ENCODE measurements around the gene SHROOM4.
A peak's percentile ranks its signal among the peaks of the same experiment; 100 is the strongest.

The SHROOM4 gene

DNA sequence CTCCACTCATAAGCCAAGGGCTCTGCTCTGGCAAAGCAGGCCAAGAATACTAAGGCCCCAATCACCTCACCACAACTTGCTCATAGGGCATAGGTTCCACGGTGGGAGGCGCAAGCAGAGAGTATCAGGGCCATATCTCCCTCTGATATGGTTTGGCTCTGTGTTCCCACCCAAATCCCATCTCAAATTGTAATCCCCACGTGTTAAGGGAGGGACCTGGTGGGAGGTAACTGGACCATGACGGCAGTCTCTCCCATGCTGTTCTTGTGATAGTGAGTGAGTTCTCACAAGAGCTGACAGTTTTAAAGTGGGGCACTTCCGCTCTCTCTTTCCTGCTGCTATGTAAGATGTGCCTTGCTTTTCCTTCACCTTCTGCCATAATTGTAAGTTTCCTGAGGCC, 88.7 kb downstream of the SHROOM4 start:
- no peak for TF ChIP-seq CTCF (conservative IDR thresholded peaks at IDR 0.05)

DNA sequence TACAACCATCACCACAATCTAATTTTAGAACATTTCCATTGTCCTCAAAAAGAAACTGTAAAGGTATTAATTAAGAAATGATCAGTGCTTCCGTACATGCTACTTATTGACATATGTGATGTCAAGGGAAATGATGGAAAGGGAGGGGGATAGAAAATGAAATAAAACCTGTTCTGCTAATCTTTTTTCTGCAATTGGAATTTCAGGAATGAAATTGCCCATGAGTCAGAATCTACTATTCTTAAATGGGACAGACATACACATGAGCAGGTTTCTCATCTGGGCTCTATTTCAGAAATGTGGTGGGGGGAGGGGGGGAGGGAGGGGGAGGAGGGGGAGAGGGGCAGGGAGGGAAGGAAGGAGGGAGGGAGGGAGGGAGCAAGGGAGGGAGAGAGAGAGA, 91.0 kb downstream of the SHROOM4 start:
- no peak for TF ChIP-seq CTCF (conservative IDR thresholded peaks at IDR 0.05)
- no peak overlapping the region for H3K27ac ChIP-seq

More for the DNA sequence above, 88.7 kb downstream of the SHROOM4 start:
- no peak overlapping the region for H3K27ac ChIP-seq

DNA sequence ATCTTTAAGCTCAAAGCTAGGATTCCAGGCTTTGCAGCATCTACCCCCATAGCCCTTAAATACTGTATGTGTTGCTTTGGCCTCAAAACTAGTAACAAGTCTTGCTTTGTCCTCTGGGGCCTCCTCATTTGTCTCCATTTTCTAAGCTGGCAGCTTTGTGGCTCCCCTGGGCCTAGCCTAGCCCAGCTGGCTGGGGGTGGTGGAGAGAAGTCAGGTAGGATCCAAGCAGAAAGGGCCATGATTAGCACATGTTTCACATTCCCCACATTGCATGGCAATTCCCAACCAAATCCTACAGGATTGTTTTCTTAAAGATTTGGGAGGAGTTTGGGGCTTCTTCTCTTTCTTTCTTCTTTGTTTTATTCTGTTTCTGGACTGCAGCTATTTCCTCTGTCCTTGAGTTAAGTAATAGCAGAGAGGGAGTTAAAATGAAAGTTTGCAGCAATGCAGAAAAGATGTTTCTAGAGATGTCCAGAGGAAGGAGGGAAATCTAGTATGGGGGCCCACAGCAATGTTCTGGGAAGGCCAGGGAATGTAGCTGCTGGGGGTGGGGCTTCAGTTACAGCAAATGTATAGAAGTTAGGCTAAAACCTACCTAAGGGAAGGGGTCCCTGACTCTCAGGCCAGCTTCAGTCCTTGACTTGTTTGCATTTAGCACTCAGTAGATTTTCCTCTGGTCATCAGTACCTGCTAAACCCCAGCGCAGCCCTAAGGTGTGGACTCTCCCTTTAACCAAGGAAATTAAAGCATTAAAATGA, 92.1 kb downstream of the SHROOM4 start:
- no peak overlapping the region for H3K27ac ChIP-seq

GRCh38 chrX:50719614-50720013, 94.4 kb downstream of the SHROOM4 start:
- TF ChIP-seq CTCF (conservative IDR thresholded peaks at IDR 0.05), result no peak
- H3K27ac ChIP-seq, result no peak overlapping the region

More for the DNA sequence above, 92.1 kb downstream of the SHROOM4 start:
- TF ChIP-seq CTCF (conservative IDR thresholded peaks at IDR 0.05), result no peak

- H3K27ac ChIP-seq, result no peak overlapping the region
- TF ChIP-seq CTCF (conservative IDR thresholded peaks at IDR 0.05), result no peak
Observed at GRCh38 chrX:50718776-50719175, 95.2 kb downstream of the SHROOM4 start.

DNA sequence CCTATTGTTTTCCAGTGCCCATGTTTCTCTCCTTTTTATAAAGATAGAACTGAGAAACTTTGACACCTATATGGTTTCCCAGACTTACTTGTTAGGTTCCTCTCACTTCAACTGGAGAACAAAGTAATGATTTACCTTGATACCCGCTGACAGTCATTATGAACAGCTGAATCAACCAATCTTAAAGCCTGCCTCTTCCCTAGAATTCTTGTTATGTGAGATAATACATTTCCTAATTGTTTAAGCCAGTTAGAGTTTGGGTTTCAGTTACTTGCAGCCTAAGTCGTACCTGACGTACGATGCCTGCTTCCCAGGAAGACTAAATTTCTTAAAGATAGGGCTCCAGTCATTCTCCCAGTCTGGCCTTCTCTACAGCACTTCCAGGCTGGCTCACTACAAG, 97.3 kb downstream of the SHROOM4 start:
- H3K27ac ChIP-seq, result no peak overlapping the region
- no peak for TF ChIP-seq CTCF (conservative IDR thresholded peaks at IDR 0.05)

DNA sequence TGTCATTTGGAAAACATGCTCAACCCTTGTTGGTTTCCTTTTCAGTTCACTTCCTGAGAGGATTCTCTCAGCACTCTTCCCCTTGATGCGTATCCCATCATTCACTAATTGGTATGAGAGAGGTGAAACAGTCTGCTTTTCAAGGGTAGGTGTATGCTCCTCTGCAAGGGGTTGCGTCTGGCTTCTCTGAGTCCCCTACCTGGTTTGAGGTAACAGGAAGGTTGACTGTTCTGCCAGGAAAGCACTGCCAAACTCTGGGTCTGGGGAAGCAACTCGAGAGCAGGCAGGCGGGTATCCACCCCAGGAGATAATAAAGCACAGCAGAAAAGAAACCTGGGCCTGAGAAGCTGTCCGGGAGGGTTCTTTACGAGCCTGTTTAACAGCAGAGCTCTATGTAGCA, 101.2 kb downstream of the SHROOM4 start:
- H3K27ac ChIP-seq, result peak overlapping the region; percentile 16; the same call in 1 of the 2 replicates
- TF ChIP-seq CTCF (conservative IDR thresholded peaks at IDR 0.05), result no peak

Data from VCaP (cell line).